Uterus (tissue), 4 donors: ENCODE results near the gene C19orf38. TPM values are rescaled to one million over a fixed set of nuclear protein-coding genes. Genes with fewer than 3 reads are reported as not detected.

Experiments
- DNase-seq, 2 donors: peaks; one replicate each; pipeline ENCODE4 v3.0.0-alpha.2; 2019 to 2020
- H3K27ac ChIP-seq, 2 donors: fragments of 200-600 bp; sonication (generic); 1 replicate in 1 of 2; 2 replicates in 1 of 2; pipeline ENCODE4 v1.5.1; 2016 to 2018
- H3K27me3 ChIP-seq, 2 donors: fragments of 200-600 bp; sonication (generic); one replicate each; pipeline ENCODE4 v1.5.1; 2018 to 2019; ENCODE audit warnings: control low read depth in 1 of 2
- H3K36me3 ChIP-seq, 2 donors: fragments of 200-600 bp; sonication (generic); one replicate each; pipeline ENCODE4 v1.5.1; 2019; ENCODE audit warnings: control low read depth in 1 of 2
- H3K4me1 ChIP-seq, 2 donors: fragments of 200-600 bp; sonication (generic); one replicate each; pipeline ENCODE4 v1.5.1; 2018 to 2019; ENCODE audit warnings: control low read depth in 1 of 2
- H3K4me3 ChIP-seq, 2 donors: fragments of 200-600 bp; sonication (generic); 1 replicate in 1 of 2; 2 replicates in 1 of 2; pipeline ENCODE4 v1.5.1; 2018 to 2019; ENCODE audit warnings: mild to moderate bottlenecking in 1 of 2
- H3K9me3 ChIP-seq, 2 donors: fragments of 200-600 bp; sonication (generic); one replicate each; pipeline ENCODE4 v1.5.1; 2019; ENCODE audit warnings: control low read depth in 1 of 2
- POLR2A ChIP-seq, 2 donors: fragments of 450-650 bp; IDR thresholded peaks; one replicate each; pipeline ENCODE4 v1.6.1; 2016; ENCODE audit warnings: antibody characterized with exemption in 2 of 2, mild to moderate bottlenecking in 1 of 2, moderate library complexity in 1 of 2
- intact Hi-C: fragments of 100-400 bp; cut with DNase I; formaldehyde crosslinking; loops from one replicate; pipeline ENCODE4 v1.15.1; 2023; ENCODE audit warnings: low total_unique reads
- total RNA-seq, 4 donors: library from RNA; depleted of rRNA in 3 of 4; stranded (reverse); fragments of >200 nt in 3 of 4; gene quantifications; one replicate each; pipeline versions ENCODE4 v1.1.0 to v1.2.4, GENCODE V29; 2014 to 2023
- TF ChIP-seq, protein P1 (sequence below), 4 experiments: fragments of 200-600 bp in 2 of 4; fragments of 450-650 bp in 2 of 4; sonication (generic) in 2 of 4; IDR thresholded peaks; one replicate each; pipeline ENCODE4 v1.5.1; 2016 to 2019; ENCODE audit warnings: antibody characterized with exemption in 4 of 4, mild to moderate bottlenecking in 2 of 4, moderate library complexity in 1 of 4
- donor health status: DM: yes; HTN: yes; CAD: no.

Gene C19orf38
- total RNA-seq, 4 donors from 2014 or later: 2.7 to 25.9 TPM; not detected in 2

DNA sequence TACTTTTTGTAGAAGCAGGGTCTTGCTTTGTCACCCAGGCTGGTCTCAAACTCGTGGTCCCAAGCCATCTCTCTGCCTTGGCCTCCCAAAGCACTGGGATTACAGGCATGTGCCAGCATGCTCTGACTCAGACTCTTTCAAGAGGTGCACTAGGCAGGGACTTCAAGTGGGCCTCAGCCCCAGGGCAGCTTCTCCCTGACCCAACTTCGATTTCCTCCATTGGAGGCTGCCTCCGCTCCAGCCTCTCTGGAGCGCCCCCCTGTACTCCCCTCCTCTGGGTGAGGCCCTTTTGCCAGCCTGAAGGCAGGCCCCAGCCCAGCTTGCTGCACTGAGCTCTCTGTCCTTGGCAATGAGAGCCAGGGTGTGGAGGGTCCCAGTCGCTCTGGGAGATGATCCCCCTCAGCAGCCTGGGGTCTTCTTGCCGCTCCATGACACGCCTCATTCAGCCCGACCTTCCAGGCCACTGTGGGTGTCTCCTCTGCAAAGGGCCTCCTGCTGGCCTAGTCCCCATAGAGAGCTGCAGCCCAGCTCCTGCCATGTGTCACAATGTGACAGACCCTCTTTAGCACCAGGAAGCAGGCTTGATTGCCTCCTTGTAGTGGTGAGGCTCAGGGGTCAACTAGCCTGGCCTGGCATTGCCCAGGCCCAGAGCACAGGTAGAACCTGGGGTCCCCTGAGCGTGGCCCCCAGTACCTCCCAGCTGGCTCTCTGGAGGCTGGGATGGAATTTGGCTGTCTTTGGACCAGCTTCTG, 39.6 kb downstream of the C19orf38 start:
- Histone ChIP-seq H3K9me3 (no peaks in the 10 kb centered on the region), H3K27ac (no peak overlapping the region), H3K36me3 (no peaks in the 10 kb centered on the region), H3K4me3 (no peak overlapping the region), H3K4me1 (peaks cover 0 to 12% of the 10 kb centered on the region in 2 donors), H3K27me3 (no peaks in the 10 kb centered on the region)
- DNase-seq: no peak
- TF ChIP-seq, protein P1, sequence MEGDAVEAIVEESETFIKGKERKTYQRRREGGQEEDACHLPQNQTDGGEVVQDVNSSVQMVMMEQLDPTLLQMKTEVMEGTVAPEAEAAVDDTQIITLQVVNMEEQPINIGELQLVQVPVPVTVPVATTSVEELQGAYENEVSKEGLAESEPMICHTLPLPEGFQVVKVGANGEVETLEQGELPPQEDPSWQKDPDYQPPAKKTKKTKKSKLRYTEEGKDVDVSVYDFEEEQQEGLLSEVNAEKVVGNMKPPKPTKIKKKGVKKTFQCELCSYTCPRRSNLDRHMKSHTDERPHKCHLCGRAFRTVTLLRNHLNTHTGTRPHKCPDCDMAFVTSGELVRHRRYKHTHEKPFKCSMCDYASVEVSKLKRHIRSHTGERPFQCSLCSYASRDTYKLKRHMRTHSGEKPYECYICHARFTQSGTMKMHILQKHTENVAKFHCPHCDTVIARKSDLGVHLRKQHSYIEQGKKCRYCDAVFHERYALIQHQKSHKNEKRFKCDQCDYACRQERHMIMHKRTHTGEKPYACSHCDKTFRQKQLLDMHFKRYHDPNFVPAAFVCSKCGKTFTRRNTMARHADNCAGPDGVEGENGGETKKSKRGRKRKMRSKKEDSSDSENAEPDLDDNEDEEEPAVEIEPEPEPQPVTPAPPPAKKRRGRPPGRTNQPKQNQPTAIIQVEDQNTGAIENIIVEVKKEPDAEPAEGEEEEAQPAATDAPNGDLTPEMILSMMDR (IDR thresholded peaks at IDR 0.05): no peak
- no peak for TF ChIP-seq POLR2A (IDR thresholded peaks at IDR 0.05)
- intact Hi-C loops: no loop called here

DNA sequence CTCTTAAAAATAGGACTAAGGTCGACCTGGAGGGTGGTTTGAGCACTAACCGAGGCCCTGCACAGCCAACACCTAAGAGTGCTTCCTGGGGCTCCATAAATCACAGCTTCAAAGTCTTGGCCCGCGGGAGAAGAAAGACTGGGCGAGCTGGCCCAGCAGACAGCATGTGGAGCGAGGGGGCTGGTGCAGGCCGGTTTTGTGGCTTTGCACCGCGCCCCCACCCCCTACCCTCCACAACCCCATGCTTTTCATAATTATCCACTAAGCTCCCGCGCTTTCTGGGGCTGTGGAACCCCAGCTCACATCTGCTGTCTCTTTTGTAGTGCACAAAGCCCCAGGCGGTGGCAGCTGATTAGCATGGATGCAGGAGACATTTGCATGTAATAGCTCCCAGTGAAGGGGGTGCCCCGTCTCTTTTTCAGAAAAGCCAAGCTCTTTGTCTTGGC, 40.2 kb downstream of the C19orf38 start:
- Histone ChIP-seq H3K27me3 (no peaks in the 10 kb centered on the region), H3K4me1 (peaks cover 0 to 12% of the 10 kb centered on the region in 2 donors), H3K4me3 (no peak overlapping the region), H3K36me3 (no peaks in the 10 kb centered on the region), H3K9me3 (no peaks in the 10 kb centered on the region), H3K27ac (no peak overlapping the region)
- TF ChIP-seq POLR2A (IDR thresholded peaks at IDR 0.05): no peak
- TF ChIP-seq, protein P1 (IDR thresholded peaks at IDR 0.05): no peak
- intact Hi-C loops: no loop called here
- DNase-seq: no peak

DNA sequence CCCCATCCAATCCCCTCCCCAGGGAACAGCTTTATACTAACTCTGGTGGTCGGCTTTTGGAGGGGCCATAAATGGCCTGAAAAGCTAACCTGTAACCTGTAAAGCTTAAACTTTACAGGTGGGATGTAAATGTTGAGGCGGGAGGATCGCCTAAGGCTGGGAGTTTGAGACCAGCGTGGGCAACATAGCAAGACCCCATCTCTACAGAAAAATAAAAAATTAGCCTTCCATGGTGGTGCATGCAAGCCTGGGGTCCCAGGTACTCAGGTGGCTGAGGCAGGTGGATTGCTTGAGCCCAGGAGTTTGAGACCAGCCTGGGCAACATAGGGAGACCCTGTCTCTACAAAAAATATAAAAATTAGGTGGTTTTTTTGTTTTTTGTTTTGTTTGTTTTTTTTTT, 41.7 kb downstream of the C19orf38 start:
- no peak for DNase-seq
- H3K27ac ChIP-seq: no peak overlapping the region
- intact Hi-C loops: no loop called here

DNA sequence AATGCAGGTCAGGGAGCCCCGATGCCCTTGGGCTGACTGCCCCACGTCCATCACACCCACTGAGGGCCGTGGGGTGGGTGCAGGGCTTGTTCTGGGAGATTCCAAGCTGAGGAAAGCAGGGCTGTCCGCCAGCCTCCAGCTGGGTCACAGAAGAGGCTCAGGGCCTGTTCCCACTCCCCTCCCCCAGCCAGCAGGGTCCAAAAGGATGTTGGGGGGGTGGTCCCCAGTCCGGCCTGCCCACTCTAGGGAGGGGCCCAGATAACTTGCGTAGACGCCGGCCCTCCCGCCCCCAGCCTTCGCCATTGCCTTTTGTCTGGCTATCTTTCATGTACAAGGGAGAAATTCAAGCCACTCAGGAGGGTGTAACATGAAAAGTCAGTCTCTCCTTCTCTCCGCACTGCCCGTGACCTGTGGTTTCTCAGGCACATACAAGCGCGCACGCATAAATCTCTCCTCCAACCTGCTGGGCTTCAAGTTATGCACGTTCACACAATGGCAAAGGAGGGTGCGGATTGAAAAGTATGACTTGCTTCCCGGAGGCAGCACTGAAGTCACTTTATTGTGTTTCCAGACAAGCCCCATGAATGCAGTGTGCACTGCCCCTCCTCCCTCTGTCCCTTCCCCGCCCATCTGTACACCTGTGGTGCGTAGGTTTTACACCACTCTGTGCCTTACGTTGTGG, 43.3 kb downstream of the C19orf38 start:
- Histone ChIP-seq H3K4me1 (peaks cover 0 to 5% of the 10 kb centered on the region in 2 donors), H3K4me3 (no peak overlapping the region), H3K27me3 (no peaks in the 10 kb centered on the region), H3K36me3 (no peaks in the 10 kb centered on the region), H3K27ac (no peak overlapping the region), H3K9me3 (no peaks in the 10 kb centered on the region)
- intact Hi-C loops: no loop called here
- DNase-seq: no peak
- TF ChIP-seq POLR2A (IDR thresholded peaks at IDR 0.05): peak in 1 of 2 donors; percentile 12
- TF ChIP-seq, protein P1 (IDR thresholded peaks at IDR 0.05): no peak

More for the DNA sequence above, 41.7 kb downstream of the C19orf38 start:
- H3K36me3 ChIP-seq: no peaks in the 10 kb centered on the region
- H3K4me1 ChIP-seq: peaks cover 0 to 12% of the 10 kb centered on the region in 2 donors
- no peaks in the 10 kb centered on the region for H3K9me3 ChIP-seq
- H3K4me3 ChIP-seq: no peak overlapping the region
- TF ChIP-seq, protein P1 (IDR thresholded peaks at IDR 0.05): no peak
- no peak for TF ChIP-seq POLR2A (IDR thresholded peaks at IDR 0.05)
- no peaks in the 10 kb centered on the region for H3K27me3 ChIP-seq

DNA sequence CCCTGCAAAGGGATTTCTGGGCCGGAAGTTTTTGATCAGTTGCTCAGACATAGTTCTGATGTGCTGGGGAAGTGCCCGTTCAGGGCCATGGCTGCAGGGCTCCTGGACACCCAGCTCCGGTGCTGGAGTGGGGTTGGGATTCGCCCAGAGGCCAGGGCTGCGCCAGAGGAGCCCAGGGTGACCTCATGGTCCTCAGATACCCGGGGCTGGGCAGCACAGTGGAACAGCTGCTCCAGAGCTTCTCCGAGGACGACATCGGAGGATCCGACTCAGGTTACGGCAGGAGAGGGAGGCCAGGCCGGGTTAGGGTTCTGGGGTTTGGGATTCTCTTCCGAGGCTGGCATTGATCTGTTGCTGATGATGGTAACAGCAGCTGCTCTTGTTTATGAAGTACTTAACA, 44.0 kb downstream of the C19orf38 start:
- Histone ChIP-seq H3K27ac (no peak overlapping the region), H3K4me1 (peaks cover 0 to 5% of the 10 kb centered on the region in 2 donors), H3K27me3 (no peaks in the 10 kb centered on the region), H3K9me3 (no peaks in the 10 kb centered on the region), H3K36me3 (no peaks in the 10 kb centered on the region), H3K4me3 (no peak overlapping the region)
- TF ChIP-seq, protein P1 (IDR thresholded peaks at IDR 0.05): no peak
- TF ChIP-seq POLR2A (IDR thresholded peaks at IDR 0.05): no peak
- intact Hi-C loops: no loop called here
- DNase-seq: no peak
